ENCODE data around the gene MAGI2. TPM values are rescaled to one million over a fixed set of nuclear protein-coding genes. Genes with fewer than 3 reads are reported as not detected.

Gene MAGI2
- total RNA-seq, 2 donors from 2014 or later = 10.3 to 19.2 TPM

DNA sequence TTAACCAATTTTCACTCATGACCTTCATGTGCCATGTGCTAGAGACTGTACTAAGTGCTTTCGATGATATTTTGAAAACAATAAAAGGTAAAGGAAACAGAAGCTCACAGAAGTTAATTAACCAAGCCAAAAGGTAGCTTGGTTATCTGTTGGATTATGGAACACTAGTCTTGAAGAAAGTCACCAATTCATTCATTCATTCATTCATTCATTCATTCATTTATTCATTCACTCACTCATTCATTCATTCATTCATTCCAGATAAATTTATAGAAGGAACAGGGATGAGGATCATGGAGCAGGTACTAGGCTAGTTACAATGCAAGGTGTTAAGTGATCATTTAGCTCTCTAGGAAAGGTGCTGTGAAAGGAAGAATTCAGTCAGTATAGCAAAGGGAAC is 322.8 kb downstream of the MAGI2 start:
- no peak overlapping the region for H3K27ac ChIP-seq (ENCODE audit: low read depth, low read length)
- H3K36me3 ChIP-seq (ENCODE audit: control insufficient read depth, insufficient read depth, low read length) = no peaks in the 10 kb centered on the region
- Mint-ChIP-seq H3K4me3 (no peak overlapping the region), H3K4me1 (no peaks in the 10 kb centered on the region), H3K27me3 (ENCODE audit: insufficient read depth) (no peaks in the 10 kb centered on the region), H3K9me3 (no peaks in the 10 kb centered on the region), H3K27ac (no peak overlapping the region), H3K36me3 (ENCODE audit: low read depth) (no peaks in the 10 kb centered on the region)
- no peaks in the 10 kb centered on the region for H3K4me1 ChIP-seq (ENCODE audit: control insufficient read depth, insufficient read depth, low read length)
- no peak for DNase-seq
- no peaks in the 10 kb centered on the region for H3K27me3 ChIP-seq (ENCODE audit: control insufficient read depth, insufficient read depth, low read length, poor library complexity, severe bottlenecking)
- WGBS, 2 experiments (ENCODE audit: insufficient coverage in 1 of 2, insufficient read length in 1 of 2) = 100% methylated on average over 1 of the region's 1 CpG; no CpG with 5 or more reads in 1 of the 2 experiments
- H3K9me3 ChIP-seq (ENCODE audit: control insufficient read depth, low read length) = no peaks in the 10 kb centered on the region
- H3K4me3 ChIP-seq (ENCODE audit: low read length) = no peak overlapping the region
- no peak overlapping the region for H3K9ac ChIP-seq (ENCODE audit: extremely low read depth, low read length, poor library complexity, severe bottlenecking)
- TF ChIP-seq, protein P1, sequence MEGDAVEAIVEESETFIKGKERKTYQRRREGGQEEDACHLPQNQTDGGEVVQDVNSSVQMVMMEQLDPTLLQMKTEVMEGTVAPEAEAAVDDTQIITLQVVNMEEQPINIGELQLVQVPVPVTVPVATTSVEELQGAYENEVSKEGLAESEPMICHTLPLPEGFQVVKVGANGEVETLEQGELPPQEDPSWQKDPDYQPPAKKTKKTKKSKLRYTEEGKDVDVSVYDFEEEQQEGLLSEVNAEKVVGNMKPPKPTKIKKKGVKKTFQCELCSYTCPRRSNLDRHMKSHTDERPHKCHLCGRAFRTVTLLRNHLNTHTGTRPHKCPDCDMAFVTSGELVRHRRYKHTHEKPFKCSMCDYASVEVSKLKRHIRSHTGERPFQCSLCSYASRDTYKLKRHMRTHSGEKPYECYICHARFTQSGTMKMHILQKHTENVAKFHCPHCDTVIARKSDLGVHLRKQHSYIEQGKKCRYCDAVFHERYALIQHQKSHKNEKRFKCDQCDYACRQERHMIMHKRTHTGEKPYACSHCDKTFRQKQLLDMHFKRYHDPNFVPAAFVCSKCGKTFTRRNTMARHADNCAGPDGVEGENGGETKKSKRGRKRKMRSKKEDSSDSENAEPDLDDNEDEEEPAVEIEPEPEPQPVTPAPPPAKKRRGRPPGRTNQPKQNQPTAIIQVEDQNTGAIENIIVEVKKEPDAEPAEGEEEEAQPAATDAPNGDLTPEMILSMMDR (conservative IDR thresholded peaks at IDR 0.05) = no peak

DNA sequence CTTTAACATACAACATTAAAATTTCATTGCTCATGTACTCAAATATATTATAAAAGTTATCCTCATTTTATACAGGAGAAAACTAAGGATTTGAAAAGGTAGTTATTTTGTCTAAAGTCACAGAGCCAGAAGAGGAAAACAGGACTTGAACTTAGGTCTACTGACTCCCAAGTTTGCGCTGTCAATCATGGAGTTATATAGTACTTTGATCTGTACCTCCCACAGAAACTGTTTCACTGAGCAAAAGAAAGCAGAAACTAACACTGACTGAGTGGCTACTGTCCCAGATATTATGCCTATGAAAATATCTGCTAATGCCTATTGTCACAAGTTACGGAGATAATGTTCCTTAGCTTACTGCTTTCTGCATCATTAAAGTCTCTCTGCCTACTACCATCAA is 329.1 kb downstream of the MAGI2 start:
- H3K4me3 ChIP-seq (ENCODE audit: low read length) = no peak overlapping the region
- no peaks in the 10 kb centered on the region for H3K4me1 ChIP-seq (ENCODE audit: control insufficient read depth, insufficient read depth, low read length)
- 88 to 100% methylated on average over 2 of the region's 2 CpGs for WGBS, 2 experiments (ENCODE audit: insufficient coverage in 1 of 2, insufficient read length in 1 of 2)
- no peaks in the 10 kb centered on the region for H3K36me3 Mint-ChIP-seq (ENCODE audit: low read depth)
- H3K9me3 ChIP-seq (ENCODE audit: control insufficient read depth, low read length) = no peaks in the 10 kb centered on the region
- no peak overlapping the region for H3K27ac Mint-ChIP-seq
- H3K4me1 Mint-ChIP-seq = no peaks in the 10 kb centered on the region
- no peaks in the 10 kb centered on the region for H3K27me3 ChIP-seq (ENCODE audit: control insufficient read depth, insufficient read depth, low read length, poor library complexity, severe bottlenecking)
- no peak for DNase-seq
- H3K27ac ChIP-seq (ENCODE audit: low read depth, low read length) = no peak overlapping the region
- H3K27me3 Mint-ChIP-seq (ENCODE audit: insufficient read depth) = no peaks in the 10 kb centered on the region
- TF ChIP-seq, protein P1 (conservative IDR thresholded peaks at IDR 0.05) = no peak
- H3K9me3 Mint-ChIP-seq = no peaks in the 10 kb centered on the region
- no peak overlapping the region for H3K9ac ChIP-seq (ENCODE audit: extremely low read depth, low read length, poor library complexity, severe bottlenecking)
- H3K4me3 Mint-ChIP-seq = no peak overlapping the region
- no peaks in the 10 kb centered on the region for H3K36me3 ChIP-seq (ENCODE audit: control insufficient read depth, insufficient read depth, low read length)

DNA sequence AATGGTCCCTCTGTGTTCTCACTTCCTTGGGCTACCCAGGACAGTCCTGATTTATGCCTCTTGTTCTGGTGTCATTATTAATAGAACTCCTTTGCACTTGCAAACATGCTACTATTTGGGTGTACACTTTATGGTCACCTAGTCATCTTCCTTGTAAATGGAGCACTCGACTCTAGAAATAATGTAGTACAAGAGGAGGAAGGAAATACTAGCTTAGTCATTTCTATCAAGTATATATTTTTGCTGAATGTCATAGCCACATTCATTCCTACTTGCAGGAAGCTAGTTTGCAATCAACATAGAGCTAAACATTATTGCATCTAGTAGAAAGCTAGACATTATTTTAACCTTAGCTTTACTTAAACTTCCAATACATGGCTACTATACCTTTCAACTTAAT is 335.3 kb downstream of the MAGI2 start:
- Histone ChIP-seq H3K9me3 (ENCODE audit: control insufficient read depth, low read length) (no peaks in the 10 kb centered on the region), H3K9ac (ENCODE audit: extremely low read depth, low read length, poor library complexity, severe bottlenecking) (no peak overlapping the region)
- TF ChIP-seq, protein P1 (conservative IDR thresholded peaks at IDR 0.05) = no peak

More for the DNA sequence above, 335.3 kb downstream of the MAGI2 start:
- Mint-ChIP-seq H3K4me3 (no peak overlapping the region), H3K27ac (no peak overlapping the region), H3K27me3 (ENCODE audit: insufficient read depth) (no peaks in the 10 kb centered on the region), H3K9me3 (no peaks in the 10 kb centered on the region), H3K4me1 (peaks cover 1% of the 10 kb centered on the region), H3K36me3 (ENCODE audit: low read depth) (no peaks in the 10 kb centered on the region)
- no peak for DNase-seq
- Histone ChIP-seq H3K27me3 (ENCODE audit: control insufficient read depth, insufficient read depth, low read length, poor library complexity, severe bottlenecking) (no peaks in the 10 kb centered on the region), H3K36me3 (ENCODE audit: control insufficient read depth, insufficient read depth, low read length) (no peaks in the 10 kb centered on the region), H3K27ac (ENCODE audit: low read depth, low read length) (no peak overlapping the region), H3K4me3 (ENCODE audit: low read length) (no peak overlapping the region), H3K4me1 (ENCODE audit: control insufficient read depth, insufficient read depth, low read length) (no peaks in the 10 kb centered on the region)
- WGBS, 2 experiments (ENCODE audit: insufficient coverage in 1 of 2, insufficient read length in 1 of 2) = 90% methylated on average over 1 of the region's 1 CpG; no CpG with 5 or more reads in 1 of the 2 experiments
